HepG2 (cell line): ENCODE results near the gene SLA2. TPM values are rescaled to one million over a fixed set of nuclear protein-coding genes. Genes with fewer than 3 reads are reported as not detected.

Experiments
- CHCHD3 ChIP-seq: sonication (generic); formaldehyde crosslinking; IDR thresholded peaks from 2 replicates; pipeline ENCODE4 v1.8.0; 2022; ENCODE audit warnings: mild to moderate bottlenecking, missing genetic modification reagents, moderate library complexity
- CTCF ChIP-seq: sonication (generic); formaldehyde crosslinking; IDR thresholded peaks from 2 replicates; pipeline ENCODE4 v1.5.0; 2020; ENCODE audit warnings: mild to moderate bottlenecking, missing genetic modification reagents, moderate library complexity
- ESRRA ChIP-seq: sonication (generic); formaldehyde crosslinking; IDR thresholded peaks from 2 replicates; pipeline ENCODE4 v1.5.1; 2020; ENCODE audit warnings: mild to moderate bottlenecking, low read depth, missing genetic modification reagents
- FOXK1 ChIP-seq: sonication (generic); formaldehyde crosslinking; IDR thresholded peaks from 2 replicates; pipeline ENCODE4 v1.4.0; 2020; ENCODE audit warnings: low read depth, missing genetic modification reagents, borderline replicate concordance
- HNRNPH1 ChIP-seq: fragments of 200-400 bp; formaldehyde crosslinking; optimal IDR thresholded peaks from 2 replicates; pipeline ENCODE3; 2017; ENCODE audit warnings: mild to moderate bottlenecking, low read depth, low read length
- HNRNPLL ChIP-seq: fragments of 200-400 bp; formaldehyde crosslinking; IDR thresholded peaks from 2 replicates; pipeline ENCODE4 v1.6.1; 2017; ENCODE audit warnings: mild to moderate bottlenecking, low read depth, low read length; ENCODE audit not compliant: poor library complexity, severe bottlenecking
- KLF6 ChIP-seq: IDR thresholded peaks from 2 replicates; pipeline ENCODE4 v1.8.0; 2016; ENCODE audit warnings: missing biosample characterization, missing genetic modification reagents
- MTERF4 ChIP-seq: sonication (generic); formaldehyde crosslinking; IDR thresholded peaks from 2 replicates; pipeline ENCODE4 v1.8.0; 2023; ENCODE audit warnings: mild to moderate bottlenecking, missing genetic modification reagents
- NFKB2 ChIP-seq: sonication (generic); formaldehyde crosslinking; IDR thresholded peaks from 2 replicates; pipeline ENCODE4 v1.4.0; 2020; ENCODE audit warnings: missing genetic modification reagents, borderline replicate concordance
- PITX1 ChIP-seq: sonication (generic); formaldehyde crosslinking; IDR thresholded peaks from 2 replicates; pipeline ENCODE4 v1.5.1; 2020; ENCODE audit warnings: mild to moderate bottlenecking, missing genetic modification reagents
- PRDM10 ChIP-seq: sonication (generic); formaldehyde crosslinking; IDR thresholded peaks from 2 replicates; pipeline ENCODE4 v1.4.0; 2020; ENCODE audit warnings: low read depth, missing genetic modification reagents
- TP53 ChIP-seq: sonication (generic); formaldehyde crosslinking; conservative IDR thresholded peaks from 2 replicates; pipeline ENCODE4 v1.4.0; 2020; ENCODE audit warnings: missing genetic modification reagents
- TRIM22 ChIP-seq: fragments of 450-650 bp; IDR thresholded peaks from 2 replicates; pipeline ENCODE4 v1.6.1; 2017
- ZFP36 ChIP-seq: fragments of 150-350 bp; IDR thresholded peaks from 2 replicates; pipeline ENCODE4 v1.6.1; 2018; ENCODE audit warnings: borderline replicate concordance, low read length, low read depth; ENCODE audit not compliant: partially characterized antibody
- ZNF225 ChIP-seq: sonication (generic); formaldehyde crosslinking; IDR thresholded peaks from 2 replicates; pipeline ENCODE4 v1.4.0; 2020; ENCODE audit warnings: mild to moderate bottlenecking, missing genetic modification reagents
- ZNF496 ChIP-seq: sonication (generic); formaldehyde crosslinking; IDR thresholded peaks from 2 replicates; pipeline ENCODE4 v1.8.1; 2023; ENCODE audit warnings: mild to moderate bottlenecking, moderate library complexity, missing genetic modification reagents; ENCODE audit not compliant: insufficient replicate concordance
- ZNF605 ChIP-seq: sonication (generic); formaldehyde crosslinking; IDR thresholded peaks from 2 replicates; pipeline ENCODE4 v1.8.0; 2022; ENCODE audit warnings: mild to moderate bottlenecking, missing genetic modification reagents
- ZXDC ChIP-seq: sonication (generic); formaldehyde crosslinking; IDR thresholded peaks from 2 replicates; pipeline ENCODE4 v1.5.0; 2020; ENCODE audit warnings: mild to moderate bottlenecking, missing genetic modification reagents
- polyA plus RNA-seq, 8 experiments: library from polyadenylated mRNA; depleted of rRNA in 3 of 8; stranded (reverse) in 7 of 8; unstranded in 1 of 8; fragments of >200 nt; fragmentation: Illumina TruSeq in 4 of 8; extraction: Trizol in 4 of 8; gene quantifications; 2 replicates each; pipeline versions ENCODE4 v1.2.1 to v1.2.3, GENCODE V29; 2011 to 2016; ENCODE audit warnings: low read depth in 4 of 8, missing spikeins in 1 of 8, mixed read lengths in 1 of 8; ENCODE audit not compliant: insufficient read depth in 1 of 8
- total RNA-seq, 5 experiments: library from RNA; depleted of rRNA; stranded (reverse); fragments of >200 nt; fragmentation: Illumina TruSeq; extraction: Trizol; gene quantifications; 2 replicates each; pipeline ENCODE4 v1.2.3, GENCODE V29; 2016; ENCODE audit warnings: low read depth in 1 of 5

Gene SLA2
- total and polyA plus RNA-seq, 2 of the 13 experiments (the other 11 are each of a cell fraction or from before 2014, with no cell fraction given), result 1.6 to 3.6 TPM

GRCh38 chr20:36624068-36624943 is 21.7 kb downstream of the SLA2 start (continued):
- TF ChIP-seq PRDM10 (CRISPR knock-in tag), result no peak
- TF ChIP-seq ESRRA, result no peak
- TF ChIP-seq ZFP36, result no peak
- peak; percentile 22 for TF ChIP-seq HNRNPH1
- TF ChIP-seq NFKB2 (CRISPR knock-in tag), result no peak
- TF ChIP-seq ZNF496 (CRISPR knock-in tag), result no peak
- no peak for TF ChIP-seq CHCHD3 (CRISPR knock-in tag)
- TF ChIP-seq MTERF4 (CRISPR knock-in tag), result no peak; the same call in 1 of the 2 replicates
- TF ChIP-seq HNRNPLL, result no peak
- peak; percentile 39; the same call in 1 of the 2 replicates for TF ChIP-seq FOXK1 (CRISPR knock-in tag)
- no peak for TF ChIP-seq TP53 (CRISPR knock-in tag)
- TF ChIP-seq CTCF (CRISPR knock-in tag), result peak; percentile 61
- TF ChIP-seq ZNF605 (CRISPR knock-in tag), result no peak
- no peak for TF ChIP-seq ZXDC
- TF ChIP-seq PITX1 (CRISPR knock-in tag), result peak; percentile 53; the same call in 1 of the 2 replicates
- no peak for TF ChIP-seq ZNF225 (CRISPR knock-in tag)
- no peak for TF ChIP-seq KLF6 (CRISPR knock-in tag)
- TF ChIP-seq TRIM22, result no peak
